Activated naive CD4-positive, alpha-beta T cell treated with anti-CD3 and anti-CD28 coated beads, Interleukin-2, amount 50 U/mL, for 16 hours (primary cell): ENCODE data around the gene B4GALNT4.
"Not testable (repeated sequence)": the region's sequence is repeated elsewhere in the genome, so short reads cannot be mapped to it uniquely, and the experiment has no call there.

Experiments used
- DNase-seq: peaks from one replicate; pipeline ENCODE4 v3.0.0-alpha.2; 2020

Gene B4GALNT4

DNA sequence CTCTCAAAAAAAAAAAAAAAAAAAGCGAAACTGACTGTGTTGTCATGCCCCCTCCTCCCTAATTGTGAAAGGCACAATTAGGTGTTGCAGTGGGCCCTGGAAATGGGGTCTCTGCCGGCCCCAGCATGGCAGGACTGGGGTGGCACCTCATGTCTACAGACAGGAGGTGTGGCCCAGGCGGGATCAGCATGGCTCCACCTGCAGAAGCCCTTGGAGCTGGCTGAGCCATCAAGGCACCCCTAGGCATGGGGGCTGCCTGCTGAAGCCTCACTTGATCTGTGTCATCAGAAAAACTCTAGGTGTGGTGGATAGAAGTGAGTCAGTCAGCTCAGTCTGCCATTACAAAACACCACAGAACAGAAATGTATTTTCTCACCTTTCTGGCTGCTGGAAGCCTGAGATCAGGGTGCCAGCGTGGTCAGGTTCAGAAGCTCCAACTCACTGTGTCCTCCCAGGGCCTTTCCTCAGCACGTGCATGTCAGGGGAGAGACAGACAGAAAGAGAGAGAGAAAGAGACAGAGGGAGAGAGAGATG lies 10.1 kb upstream of the B4GALNT4 start:
- DNase-seq, result no peak

DNA sequence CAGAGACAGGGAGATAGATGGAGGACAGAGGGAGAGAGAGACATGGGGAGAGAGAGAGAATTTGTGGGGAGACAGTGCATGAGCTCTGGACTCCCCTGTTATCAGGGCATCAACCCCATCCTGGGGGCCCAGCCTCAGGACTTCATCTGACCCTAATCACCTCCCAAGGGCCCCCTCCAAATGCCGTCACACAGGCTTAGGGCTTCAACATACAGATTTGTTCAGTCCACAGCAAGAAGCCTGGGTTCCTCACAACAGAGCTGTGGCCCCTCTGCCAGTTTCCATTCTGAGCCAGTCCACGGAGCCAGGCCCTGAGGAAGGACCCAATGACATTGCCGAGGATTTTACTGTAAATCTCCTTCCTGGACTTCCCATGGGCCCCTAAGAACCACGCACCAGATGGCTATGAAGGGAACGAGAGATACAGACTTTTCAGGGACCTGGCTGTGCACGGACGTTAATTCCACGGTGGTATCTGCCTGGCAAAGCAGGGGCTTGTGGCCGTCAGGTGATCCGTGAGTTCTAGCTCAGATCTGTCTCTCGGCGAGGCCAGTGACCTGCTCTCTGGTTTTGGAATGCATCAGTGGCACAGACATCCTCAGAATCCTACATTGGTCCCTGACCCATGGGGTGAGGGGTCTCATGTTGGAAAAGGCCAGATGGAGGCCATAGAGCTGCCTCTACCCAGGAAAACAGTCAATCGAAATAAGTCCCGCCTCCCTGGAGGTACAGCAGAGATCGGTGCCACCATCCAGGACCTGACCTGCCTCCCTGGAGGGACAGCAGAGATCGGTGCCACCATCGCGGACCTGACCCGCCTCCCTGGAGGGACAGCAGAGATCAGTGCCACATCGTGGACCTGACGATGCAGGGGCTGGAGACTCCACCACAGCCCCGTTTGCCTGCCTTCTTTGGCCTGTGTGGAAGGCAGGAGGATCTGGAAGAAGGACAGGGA lies 8.7 kb upstream of the B4GALNT4 start:
- no peak for DNase-seq

DNA sequence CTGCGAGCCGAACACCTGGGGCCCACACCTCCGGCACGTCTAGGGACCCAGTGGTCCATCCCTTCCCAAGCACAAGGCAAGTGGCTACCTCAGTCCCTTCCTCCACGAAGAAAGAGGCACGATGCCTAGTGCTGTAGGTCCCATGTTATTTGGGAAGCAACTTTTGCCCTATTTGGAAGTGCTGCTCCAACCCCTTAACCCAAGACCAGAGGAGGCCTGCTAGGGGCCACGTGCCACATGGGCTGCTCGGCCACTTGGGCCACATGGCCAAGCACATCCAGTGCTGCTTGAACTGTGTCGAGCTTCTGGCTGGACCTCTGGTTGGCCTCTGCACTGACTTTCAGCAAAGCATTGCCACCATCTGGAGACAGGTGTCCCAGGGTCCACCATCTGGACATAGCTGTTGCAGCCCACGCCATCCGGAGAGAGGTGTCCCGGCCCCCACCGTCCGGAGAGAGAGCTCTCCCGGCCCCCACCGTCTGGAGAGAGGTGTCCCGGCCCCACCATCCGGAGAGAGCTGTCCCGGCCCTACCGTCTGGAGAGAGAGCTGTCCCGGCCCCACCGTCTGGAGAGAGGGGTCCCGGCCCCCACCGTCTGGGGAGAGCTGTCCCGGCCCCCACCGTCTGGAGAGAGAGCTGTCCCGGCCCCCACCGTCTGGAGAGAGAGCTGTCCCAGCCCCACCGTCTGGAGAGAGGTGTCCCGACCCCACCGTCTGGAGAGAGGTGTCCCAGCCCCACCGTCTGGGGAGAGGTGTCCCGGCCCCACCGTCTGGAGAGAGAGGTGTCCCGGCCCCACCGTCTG lies 6.5 kb upstream of the B4GALNT4 start:
- DNase-seq, result no peak

DNA sequence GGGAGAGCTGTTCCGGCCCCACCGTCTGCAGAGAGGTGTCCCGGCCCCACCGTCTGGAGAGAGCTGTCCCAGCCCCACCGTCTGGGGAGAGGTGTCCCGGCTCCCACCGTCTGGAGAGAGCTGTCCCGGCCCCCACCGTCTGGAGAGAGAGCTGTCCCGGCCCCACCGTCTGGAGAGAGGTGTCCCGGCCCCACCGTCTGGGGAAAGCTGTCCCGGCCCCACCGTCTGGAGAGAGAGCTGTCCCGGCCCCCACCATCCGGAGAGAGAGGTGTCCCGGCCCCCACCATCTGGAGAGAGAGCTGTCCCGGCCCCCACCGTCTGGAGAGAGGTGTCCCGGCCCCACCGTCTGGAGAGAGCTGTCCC lies 5.9 kb upstream of the B4GALNT4 start:
- DNase-seq, result not testable (repeated sequence)

DNA sequence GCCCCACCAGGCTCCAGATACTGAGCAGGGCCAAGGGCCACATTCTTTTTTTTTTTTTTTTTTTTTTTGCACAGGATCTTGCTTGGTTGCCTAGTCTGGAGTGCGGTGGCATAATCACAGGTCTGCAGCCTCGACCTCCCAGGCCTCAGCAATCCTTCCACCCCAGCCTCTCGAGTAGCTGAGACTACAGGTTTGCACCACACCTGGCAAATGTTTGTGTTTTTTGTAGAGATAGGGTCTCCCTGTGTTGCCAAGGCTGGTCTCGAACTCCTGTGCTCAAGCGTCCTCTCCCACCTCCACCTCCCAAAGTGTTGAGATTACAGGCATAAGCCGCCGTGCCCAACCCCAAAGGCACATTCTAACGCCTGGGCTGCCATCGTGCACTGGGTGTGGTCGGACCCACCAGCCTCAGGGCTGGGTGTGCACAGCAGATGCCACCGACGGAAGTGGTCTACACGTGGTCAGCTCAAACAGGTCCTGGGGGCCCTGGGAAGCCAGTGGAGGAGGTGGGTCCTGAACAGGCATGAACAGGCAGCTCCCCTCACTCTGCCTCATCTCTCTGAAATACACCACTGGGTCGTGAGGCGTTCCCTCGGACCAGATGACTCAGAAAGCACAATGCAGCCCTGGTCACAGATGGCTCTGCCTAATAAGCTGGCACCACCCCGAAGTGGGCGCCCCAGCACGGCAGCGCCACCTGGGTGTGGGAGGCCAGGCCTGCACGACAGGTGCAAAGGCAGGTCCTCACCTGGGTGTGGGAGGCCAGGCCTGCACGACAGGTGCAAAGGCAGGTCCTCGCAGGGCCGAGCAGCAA lies 5.1 kb upstream of the B4GALNT4 start:
- peak; percentile 53 for DNase-seq

DNA sequence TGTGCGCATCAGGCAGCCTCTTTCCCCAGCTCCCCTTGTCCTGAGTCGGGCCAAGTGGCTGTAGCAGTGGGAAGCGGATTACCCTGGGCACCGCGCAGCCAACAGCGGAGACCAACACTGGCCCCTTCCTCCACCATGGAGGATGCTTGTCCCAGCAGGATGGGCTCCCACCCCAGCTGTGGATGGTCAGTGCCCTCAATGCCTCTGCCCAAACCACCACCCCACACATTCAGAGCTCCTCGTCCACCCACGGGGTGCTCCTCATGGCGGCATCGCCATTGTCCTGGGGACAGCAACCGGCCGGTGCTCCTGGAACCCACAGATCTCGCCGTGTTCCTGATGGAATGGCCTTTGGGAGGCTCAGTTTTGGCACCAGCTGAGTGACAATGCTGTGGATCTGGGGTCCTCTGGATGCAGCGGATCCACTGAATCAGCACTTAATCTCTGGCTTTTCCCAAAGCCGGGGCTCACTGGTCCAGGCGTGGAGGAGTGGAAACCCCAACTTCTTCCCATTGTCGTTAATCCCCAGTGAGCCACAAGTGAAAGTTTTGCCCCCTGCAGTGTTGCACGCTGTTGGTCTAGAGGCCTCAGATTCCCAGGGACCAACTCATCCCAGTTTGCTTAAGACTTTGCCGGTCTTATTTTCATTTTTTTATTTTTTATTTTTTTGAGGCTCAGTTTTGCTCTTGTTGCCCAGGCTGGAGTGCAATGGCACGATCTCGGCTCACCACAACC lies 4.1 kb upstream of the B4GALNT4 start:
- no peak for DNase-seq

DNA sequence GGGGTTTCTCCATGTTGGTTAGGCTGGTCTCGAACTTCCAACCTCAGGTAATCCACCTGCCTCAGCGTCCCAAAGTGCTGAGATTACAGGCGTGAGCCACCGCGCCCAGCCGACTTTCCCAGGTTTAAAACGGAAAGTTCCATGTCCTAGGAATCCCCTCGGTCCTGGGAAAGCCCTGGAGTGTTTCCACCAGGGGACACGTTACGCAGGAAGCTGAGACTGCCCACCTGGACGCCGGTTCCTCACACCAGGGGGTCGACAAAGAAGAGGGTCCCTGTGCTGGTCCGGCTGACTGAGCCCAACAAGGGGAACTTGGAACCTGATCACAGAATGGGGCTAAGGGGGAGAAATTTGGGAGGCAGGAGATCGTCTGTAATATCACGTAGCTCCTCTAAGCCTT lies 3.5 kb upstream of the B4GALNT4 start:
- no peak for DNase-seq

DNA sequence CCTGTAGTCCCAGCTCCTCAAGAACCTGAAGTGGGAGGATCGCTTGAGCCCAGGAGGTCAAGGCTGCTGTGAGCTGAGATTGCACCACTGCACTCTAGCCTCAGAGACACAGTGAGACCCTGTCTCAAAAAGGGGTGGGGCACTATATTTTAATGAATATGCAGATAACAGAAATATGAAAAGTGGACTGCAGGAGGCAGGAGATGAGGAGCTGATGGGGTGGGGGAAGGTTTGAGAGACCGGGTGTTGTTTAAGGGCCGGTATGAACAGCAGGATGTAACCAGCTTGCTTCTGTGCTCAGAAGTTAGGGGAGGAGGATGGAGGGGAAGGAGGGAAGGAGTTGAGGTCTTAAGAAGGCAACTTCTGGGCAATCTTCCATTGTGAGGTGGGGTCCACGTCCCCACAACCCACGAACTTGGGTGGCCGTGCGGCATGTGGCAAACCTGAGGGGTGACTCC lies 1.3 kb upstream of the B4GALNT4 start:
- no peak for DNase-seq

DNA sequence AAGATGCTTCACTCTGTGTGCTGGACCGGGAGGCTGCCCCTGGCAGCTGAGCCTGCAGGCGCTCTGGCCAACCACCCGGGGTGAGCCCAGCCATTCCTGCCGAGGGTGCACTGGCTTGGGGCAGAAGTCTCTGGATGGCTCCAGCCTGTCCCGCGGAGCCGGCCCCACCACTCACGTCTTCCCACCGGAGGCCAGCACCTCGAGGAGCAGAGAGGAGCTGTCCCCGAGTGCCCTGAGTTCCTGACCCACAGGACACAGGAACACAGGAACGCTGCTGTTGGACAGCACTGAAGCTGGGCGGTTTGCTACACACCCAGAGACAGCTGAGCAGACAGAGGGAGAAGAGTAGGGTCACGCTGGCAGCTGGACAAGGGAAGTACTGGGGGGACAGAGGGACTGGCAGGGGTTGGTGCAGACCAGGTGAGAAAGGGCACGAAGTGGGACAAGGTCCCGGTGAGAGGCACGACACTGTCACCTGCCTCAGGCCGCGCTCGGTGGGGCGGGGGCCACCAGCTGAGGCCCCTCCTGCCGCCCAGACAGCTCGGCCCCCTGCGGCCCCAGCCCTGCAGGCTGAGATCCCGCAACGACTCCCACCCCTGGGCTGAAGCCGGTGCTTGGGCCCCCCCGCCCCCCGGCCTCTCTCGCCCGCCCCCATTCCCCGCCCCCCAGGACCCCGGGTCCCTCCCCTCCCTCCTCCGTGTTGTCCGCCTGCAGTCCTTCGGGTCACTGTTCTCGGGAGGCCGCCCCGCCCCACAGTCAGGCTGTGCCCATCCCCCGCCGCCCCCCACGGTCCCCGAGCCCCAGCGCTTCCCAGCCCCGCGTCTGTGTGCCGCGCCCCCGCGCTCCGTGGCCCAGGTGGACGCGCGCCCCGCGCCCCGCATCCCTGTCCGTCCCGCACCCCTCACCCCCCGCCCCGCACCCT lies 624 bp upstream of the B4GALNT4 start:
- no peak for DNase-seq

DNA sequence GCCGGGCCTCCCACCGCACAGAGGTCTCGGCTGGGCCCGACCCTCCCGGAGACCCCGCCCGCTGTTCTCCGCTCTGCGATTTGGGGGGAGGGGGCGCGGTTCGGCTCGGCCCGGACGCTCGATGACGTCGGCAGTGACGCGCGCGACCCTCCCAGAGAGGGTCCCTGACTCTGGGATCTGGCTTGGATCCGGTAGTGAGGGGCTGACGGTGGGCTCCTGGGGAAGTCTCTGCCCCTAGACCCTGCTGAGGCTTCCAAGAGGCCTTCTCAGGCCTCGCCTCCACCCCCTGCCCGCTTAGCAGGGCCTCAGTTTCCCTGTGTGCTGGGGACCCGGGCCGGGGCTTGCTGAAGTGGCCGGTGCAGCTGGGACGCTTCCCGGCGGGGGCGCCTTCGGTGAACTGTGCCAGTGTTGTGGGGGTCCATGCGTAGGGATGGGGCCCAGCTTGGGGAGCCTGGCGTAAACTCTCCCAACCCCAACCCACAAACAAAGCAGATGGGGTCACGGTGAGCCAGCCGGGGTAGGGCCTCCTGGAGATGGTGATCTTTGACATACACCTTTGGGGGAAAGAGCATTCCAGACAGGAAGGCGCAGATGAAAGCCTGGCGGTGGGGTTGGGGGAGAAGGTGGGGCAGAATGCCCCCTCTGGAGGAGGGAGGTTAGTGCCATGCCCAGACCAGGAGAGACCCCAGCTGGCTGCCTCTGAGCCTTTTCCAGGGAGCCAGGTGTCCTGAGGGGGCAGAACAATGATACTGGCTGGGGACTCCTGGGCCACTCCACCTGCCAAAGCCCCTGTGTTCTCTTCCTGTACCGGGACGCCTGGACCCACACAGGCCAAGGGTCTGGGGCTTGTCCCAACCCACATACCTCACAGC lies 1.0 kb downstream of the B4GALNT4 start:
- DNase-seq, result no peak

DNA sequence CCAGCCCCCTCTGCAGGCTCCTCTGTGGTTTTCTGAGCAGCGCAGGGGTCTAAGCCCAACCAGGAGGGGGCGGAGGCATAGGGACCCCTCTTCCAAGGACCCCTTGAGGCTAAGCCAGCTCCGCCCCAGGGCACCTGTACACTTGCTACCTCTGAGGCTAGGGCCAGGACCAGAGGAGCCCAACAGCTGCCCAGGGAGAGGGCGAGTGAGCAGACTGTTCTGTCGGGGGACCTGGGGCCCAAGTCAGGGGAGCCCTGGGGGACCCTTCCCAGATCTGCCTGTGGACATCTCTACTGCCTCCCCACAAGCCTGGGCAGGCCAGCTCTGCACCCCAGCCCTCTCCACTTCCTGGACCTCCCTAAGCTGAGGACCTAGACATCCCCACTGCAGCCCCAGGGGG lies 1.8 kb downstream of the B4GALNT4 start:
- no peak for DNase-seq

DNA sequence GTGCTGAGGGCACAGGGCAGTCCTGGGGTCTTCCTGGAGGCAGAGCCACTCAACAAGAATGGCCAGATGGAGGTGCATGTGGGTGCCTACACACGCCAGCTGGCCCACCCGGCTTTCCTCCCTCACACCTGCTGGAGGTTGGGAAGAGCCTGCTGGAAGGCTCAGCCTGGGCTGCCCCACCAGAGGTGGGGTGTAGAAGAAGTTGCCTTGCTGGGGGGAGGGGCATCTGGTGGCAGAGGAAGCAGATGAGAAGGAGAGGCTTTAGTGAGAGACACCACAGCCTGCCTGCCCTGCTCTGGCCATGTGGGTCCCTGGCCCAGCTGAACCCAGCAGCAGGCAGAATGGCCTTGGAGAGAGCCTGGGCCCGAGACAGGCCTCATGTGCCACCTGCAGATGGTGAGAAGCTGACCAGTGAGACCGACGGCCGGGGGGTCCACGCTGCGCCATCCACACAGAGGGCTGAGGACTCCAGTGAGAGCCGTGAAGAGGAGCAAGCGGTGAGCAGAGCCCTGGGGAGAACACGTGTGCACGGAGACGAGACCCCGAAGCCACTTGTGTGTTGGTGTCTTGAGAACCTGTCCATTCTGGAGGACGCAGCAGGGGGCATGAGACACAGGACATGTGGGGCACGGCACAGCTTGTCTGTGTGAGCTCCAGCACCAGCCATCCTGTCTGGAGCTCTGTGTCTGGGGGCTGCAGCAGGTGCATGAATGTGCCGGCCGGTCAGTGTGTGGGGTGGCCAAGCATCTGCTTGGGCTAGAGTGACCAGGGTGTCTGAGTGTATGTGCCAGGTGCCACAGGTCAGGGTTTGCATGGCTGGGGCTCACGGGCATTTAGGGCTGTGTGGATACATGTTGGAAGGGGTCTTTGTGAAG lies 2.7 kb downstream of the B4GALNT4 start:
- DNase-seq, result no peak

DNA sequence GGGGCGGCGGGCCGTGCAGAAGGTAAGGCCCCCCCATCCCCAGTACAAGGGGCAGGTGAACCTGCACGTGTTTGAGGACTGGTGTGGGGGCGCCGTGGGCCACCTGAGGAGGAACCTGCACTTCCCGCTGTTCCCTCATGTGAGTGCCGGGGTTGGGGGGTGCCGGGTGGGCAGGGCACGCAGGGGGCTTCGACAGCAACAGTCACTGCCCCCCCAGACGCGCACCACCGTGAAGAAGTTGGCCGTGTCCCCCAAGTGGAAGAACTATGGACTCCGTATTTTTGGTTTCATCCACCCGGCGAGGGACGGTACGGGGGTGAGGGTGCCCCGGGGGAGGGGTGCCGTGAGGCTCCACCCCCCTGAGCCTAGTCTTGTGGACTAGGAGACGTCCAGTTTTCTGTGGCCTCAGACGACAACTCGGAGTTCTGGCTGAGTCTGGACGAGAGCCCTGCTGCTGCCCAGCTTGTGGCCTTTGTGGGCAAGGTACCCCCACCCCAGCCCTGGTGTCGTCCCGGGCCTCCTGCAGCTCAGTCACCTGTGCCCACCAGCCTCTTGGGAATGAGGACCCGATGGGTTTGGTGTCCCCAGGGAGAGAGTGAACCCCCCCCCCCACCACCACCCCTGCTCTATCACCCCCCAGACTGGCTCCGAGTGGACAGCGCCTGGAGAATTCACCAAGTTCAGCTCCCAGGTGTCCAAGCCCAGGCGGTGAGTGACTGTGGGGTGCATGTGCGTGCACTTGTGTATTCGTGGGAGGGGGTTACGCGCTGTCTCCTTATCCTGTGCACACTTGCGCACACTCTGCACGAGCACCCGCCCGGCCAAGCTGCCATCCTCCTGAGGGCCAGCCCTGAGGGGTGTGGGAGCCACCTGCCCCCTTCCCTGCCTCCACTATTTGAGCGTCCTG lies 3.8 kb downstream of the B4GALNT4 start:
- no peak for DNase-seq

DNA sequence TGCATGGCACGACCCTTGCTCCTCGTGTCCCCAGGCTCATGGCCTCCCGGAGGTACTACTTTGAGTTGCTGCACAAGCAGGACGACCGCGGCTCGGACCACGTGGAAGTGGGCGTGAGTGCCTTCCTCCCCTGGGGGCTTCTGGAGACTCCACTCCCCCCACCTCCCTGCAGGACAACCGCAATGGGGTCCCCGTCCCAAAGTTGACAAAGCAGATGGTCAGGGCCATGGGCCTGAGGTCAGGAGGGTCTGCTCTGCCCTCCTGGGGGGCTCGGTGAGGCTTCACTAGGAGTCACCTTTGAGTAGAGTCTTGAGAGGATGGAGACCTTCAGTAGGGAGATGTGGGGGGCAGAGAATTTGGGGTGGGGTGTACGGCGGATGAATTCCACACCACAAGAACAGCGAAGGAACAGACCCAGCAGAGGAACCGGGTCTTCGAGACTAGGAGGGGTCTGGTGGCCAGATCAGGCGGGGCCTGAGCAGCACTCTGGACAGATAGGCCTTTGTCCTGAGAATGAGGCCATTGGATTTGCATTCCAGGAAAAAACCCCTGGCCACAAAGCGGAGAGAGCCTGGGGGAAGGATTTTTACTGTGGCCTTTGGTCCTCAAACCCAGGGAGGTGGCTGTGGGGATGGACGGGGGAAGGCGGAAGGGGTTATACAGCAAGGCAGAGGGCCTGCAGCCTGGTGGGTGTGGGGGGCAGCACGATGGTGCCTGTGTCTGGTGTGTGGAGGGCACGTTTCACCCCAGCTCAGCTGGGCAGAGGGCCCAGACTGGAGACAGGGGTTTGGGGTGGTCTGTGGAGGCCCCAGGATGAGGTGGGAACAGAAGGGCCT lies 4.6 kb downstream of the B4GALNT4 start:
- no peak for DNase-seq

DNA sequence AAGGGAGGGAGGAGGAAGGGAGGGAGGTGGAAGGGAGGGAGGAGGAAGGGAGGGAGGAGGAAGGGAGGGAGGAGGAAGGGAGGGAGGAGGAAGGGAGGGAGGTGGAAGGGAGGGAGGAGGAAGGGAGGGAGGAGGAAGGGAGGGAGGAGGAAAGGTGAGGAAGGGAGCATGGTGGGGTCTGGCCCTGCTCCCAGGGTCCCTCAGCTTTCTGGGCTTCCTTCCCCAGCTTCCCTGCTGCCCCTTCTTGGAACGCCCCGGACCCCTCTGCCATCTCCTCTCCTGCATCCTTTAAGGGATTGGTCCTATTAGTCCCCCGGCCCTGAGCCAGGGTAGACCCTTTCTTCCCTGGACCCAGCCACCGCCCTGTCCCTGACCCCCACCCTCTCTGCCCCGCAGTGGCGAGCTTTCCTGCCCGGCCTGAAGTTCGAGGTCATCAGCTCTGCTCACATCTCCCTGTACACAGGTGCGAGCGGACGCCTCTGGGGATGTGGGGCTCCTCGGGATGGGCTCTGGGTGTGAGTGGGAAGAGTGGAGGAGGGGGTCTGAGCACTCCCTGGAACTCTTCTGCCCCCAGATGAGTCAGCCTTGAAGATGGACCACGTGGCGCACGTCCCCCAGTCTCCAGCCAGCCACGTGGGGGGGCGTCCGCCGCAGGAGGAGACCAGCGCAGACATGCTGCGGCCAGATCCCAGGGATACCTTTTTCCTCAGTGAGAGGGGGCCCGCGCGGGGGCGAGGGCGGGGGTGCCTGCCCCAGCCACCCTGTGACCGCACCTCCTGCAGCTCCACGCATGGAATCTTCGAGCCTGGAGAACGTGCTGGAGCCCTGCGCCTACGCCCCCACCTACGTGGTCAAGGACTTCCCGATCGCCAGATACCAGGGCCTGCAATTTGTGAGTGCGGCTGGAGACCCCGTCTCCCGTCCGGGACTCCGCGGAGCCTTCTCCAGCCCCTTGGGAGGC lies 6.0 kb downstream of the B4GALNT4 start:
- no peak for DNase-seq
